ENCODE results near the gene UCMA. TPM values are rescaled to one million over a fixed set of nuclear protein-coding genes. Genes with fewer than 3 reads are reported as not detected.

Gene UCMA
- total and polyA plus RNA-seq, 12 donors, result not detected

- intact Hi-C loops (cut with DNase I), result no loop called here
- Histone ChIP-seq H3K4me1 (no peaks in the 10 kb centered on the region), H3K27me3 (no peaks in the 10 kb centered on the region), H3K4me3 (no peak overlapping the region), H3K9me3 (no peaks in the 10 kb centered on the region), H3K36me3 (peaks cover 0 to 9% (median 0%) of the 10 kb centered on the region in 9 donors), H3K27ac (no peak overlapping the region)
- ATAC-seq (no peak), DNase-seq (no peak)
- 68 to 80% methylated on average over 5 of the region's 5 CpGs for WGBS, 2 donors
- TF ChIP-seq, protein P1, sequence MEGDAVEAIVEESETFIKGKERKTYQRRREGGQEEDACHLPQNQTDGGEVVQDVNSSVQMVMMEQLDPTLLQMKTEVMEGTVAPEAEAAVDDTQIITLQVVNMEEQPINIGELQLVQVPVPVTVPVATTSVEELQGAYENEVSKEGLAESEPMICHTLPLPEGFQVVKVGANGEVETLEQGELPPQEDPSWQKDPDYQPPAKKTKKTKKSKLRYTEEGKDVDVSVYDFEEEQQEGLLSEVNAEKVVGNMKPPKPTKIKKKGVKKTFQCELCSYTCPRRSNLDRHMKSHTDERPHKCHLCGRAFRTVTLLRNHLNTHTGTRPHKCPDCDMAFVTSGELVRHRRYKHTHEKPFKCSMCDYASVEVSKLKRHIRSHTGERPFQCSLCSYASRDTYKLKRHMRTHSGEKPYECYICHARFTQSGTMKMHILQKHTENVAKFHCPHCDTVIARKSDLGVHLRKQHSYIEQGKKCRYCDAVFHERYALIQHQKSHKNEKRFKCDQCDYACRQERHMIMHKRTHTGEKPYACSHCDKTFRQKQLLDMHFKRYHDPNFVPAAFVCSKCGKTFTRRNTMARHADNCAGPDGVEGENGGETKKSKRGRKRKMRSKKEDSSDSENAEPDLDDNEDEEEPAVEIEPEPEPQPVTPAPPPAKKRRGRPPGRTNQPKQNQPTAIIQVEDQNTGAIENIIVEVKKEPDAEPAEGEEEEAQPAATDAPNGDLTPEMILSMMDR (IDR thresholded peaks at IDR 0.05), result peak in 8 of 9 donors; percentile 9 to 52 (median 44)
Measured at GRCh38 chr10:13206546-13207443, 27.4 kb downstream of the UCMA start.

- Histone ChIP-seq H3K4me3 (no peak overlapping the region), H3K27me3 (no peaks in the 10 kb centered on the region), H3K9me3 (no peaks in the 10 kb centered on the region), H3K4me1 (no peaks in the 10 kb centered on the region), H3K27ac (no peak overlapping the region), H3K36me3 (peaks cover 0 to 15% (median 0%) of the 10 kb centered on the region in 9 donors)
- intact Hi-C loops (cut with DNase I), result no loop called here
- 85 to 86% methylated on average over 9 of the region's 9 CpGs for WGBS, 2 donors
- TF ChIP-seq, protein P1 (IDR thresholded peaks at IDR 0.05), result no peak
- ATAC-seq, result no peak
- DNase-seq, result no peak
Measured at GRCh38 chr10:13206091-13206490, 28.1 kb downstream of the UCMA start.

DNA sequence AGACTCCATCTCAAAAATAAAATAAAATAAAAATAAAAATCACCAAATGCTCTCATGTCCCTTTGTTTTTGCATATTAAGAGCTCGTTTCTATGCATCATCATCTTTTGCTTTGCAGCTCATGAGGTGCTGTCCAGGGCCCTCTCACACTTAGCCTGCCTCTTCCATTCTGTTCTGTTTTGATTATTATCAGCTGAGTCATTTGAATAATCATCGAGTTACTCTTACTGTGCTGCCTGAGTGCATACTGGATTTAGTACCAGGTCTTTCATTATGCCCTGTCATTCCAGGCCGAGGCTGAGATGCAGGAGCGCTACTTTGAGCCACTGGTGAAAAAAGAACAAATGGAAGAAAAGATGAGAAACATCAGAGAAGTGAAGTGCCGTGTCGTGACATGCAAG lies 33.0 kb downstream of the UCMA start:
- no peak overlapping the region for H3K4me3 ChIP-seq
- H3K27ac ChIP-seq, result no peak overlapping the region
- no peaks in the 10 kb centered on the region for H3K27me3 ChIP-seq
- peaks cover 0 to 35% (median 0%) of the 10 kb centered on the region in 9 donors for H3K36me3 ChIP-seq
- no peaks in the 10 kb centered on the region for H3K9me3 ChIP-seq
- no peak for DNase-seq
- no peak for ATAC-seq
- TF ChIP-seq, protein P1 (IDR thresholded peaks at IDR 0.05), result no peak
- 92 to 94% methylated on average over 6 of the region's 6 CpGs for WGBS, 2 donors
- H3K4me1 ChIP-seq, result no peaks in the 10 kb centered on the region
- intact Hi-C loops (cut with DNase I), result no loop called here

- Histone ChIP-seq H3K27me3 (no peaks in the 10 kb centered on the region), H3K4me3 (no peak overlapping the region), H3K9me3 (no peaks in the 10 kb centered on the region), H3K4me1 (no peaks in the 10 kb centered on the region), H3K36me3 (peaks cover 0 to 29% (median 0%) of the 10 kb centered on the region in 9 donors), H3K27ac (no peak overlapping the region)
- no peak for DNase-seq
- intact Hi-C loops (cut with DNase I), result no loop called here
- WGBS, 2 donors, result 94% methylated on average over 6 of the region's 6 CpGs
- ATAC-seq, result no peak
- TF ChIP-seq, protein P1 (IDR thresholded peaks at IDR 0.05), result no peak
Measured at GRCh38 chr10:13195016-13195415, 39.2 kb downstream of the UCMA start.

Data from heart right ventricle (tissue), 16 donors.